Activated CD4-positive, alpha-beta T cell treated with anti-CD3 and anti-CD28 coated beads for 24 hours (primary cell): ENCODE data around the gene ZNF492.

Experiments used
- DNase-seq, 2 donors: peaks; one replicate each; pipeline ENCODE4 v3.0.0-alpha.2; 2020; ENCODE audit warnings: low read depth in 2 of 2

Gene ZNF492

DNA sequence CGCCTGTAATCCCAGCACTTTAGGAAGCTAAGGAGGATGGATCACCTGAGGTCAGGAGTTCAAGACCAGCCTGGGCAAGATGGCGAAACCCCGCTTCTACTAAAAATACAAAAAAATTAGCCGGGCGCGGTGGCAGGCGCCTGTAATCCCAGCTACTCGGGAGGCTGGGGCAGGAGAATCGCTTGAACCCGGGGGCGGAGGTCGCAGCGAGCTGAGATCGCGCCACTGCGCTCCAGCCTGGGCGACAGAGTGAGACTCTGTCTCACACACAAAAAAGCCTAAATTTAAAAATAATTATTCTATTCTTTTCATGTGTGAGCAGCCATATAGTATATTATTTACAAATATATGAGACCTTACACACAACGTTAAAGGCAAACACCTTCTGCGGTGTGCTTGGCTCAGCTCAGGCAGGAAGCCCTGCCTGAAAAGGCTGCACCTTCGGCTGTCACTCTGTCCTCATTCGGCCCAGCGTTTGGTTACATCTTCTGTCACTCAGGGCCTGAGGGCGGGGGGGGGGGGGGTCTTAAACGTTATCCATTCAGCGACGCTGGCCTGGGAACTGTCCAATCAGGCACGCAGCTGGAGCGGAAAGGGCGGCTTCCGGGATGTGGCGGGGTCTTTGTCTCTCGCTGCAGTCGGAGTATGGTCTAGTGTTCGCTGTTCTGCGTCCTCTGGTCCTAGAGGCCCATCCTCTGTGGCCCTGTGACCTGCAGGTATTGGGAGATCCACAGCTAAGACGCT lies at the start of gene ZNF492:
ZNF492 (plus strand) TSS at position 619 of the 744 bp plus-strand sequence. CDS start 19,076 bp downstream, outside the sequence.
- DNase-seq = peak; percentile 62 to 69

DNA sequence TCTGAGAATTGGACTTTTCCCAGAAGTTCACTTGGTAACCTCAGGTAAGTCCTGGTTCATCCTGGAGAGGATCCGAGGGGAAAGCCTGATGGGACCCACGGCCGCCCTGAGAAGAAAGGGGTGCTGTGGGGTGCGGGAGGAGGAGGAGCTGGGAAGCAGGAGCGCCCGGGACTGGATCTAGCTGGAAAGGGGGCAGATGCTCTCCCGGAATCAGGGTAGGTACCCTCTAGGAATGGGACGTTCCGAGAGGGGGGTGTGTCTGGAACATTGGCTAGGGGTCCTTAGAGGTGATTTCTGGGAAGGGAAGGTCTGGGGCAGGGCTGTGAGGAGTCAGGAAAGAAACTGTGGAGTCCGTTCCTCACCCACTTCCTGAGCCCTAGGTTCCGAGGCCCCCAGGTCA lies 38.7 kb upstream of the ZNF492 start:
- no peak for DNase-seq

- no peak for DNase-seq
These were observed 38.2 kb upstream of the ZNF492 start for GRCh38 chr19:22595918-22596341.

- DNase-seq = no peak
These were observed 33.2 kb upstream of the ZNF492 start for GRCh38 chr19:22600690-22601648.

- no peak for DNase-seq
These were observed 32.1 kb upstream of the ZNF492 start for GRCh38 chr19:22601906-22602630.

- no peak for DNase-seq
These were observed 31.4 kb upstream of the ZNF492 start for GRCh38 chr19:22602631-22603272.

DNA sequence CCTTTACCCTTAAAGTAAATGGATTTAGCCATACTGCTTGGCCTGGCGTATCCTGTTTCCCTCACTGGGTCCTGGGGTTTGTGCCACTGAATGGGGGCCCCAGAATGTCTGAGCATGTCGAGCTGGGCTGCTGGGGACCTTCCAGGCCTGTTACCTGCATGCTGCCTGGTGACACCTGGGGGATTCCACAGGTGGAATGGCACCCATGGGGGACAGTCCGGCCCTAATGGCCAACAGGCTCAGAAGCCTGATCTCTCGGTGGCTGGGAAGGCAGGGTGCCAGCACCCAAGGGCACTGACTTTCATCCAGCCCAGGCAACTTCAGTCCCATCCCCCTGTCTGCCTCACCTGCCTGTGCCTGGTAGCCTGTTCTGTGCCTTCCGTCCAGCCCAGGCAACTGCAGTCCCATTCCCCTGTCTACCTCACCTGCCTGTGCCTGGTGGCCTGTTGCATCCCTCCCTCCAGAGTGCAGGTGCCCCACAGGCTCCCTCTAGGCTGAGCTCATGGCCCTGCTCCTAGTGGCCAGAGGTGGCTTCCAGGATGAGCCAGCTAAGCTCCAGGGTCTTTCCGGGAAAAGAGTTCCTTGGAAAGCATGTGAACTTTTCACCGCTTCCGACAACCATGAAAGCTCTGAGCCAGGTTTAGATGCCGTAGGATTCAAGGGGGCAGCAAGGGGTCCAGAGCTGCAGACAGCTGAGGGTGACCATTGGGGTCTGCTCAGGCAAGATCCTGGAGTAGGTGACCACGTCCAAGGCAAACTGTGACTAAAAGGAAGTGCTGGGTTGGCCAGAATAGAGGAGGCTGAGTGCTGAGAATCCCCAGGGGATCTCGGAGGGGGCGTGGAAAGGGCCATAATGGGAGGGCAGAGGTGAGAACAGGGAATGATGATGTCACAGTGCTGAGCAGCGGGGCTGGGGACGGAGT lies 30.3 kb upstream of the ZNF492 start:
- no peak for DNase-seq

- DNase-seq = no peak
These were observed 29.4 kb upstream of the ZNF492 start for GRCh38 chr19:22604571-22605274.

DNA sequence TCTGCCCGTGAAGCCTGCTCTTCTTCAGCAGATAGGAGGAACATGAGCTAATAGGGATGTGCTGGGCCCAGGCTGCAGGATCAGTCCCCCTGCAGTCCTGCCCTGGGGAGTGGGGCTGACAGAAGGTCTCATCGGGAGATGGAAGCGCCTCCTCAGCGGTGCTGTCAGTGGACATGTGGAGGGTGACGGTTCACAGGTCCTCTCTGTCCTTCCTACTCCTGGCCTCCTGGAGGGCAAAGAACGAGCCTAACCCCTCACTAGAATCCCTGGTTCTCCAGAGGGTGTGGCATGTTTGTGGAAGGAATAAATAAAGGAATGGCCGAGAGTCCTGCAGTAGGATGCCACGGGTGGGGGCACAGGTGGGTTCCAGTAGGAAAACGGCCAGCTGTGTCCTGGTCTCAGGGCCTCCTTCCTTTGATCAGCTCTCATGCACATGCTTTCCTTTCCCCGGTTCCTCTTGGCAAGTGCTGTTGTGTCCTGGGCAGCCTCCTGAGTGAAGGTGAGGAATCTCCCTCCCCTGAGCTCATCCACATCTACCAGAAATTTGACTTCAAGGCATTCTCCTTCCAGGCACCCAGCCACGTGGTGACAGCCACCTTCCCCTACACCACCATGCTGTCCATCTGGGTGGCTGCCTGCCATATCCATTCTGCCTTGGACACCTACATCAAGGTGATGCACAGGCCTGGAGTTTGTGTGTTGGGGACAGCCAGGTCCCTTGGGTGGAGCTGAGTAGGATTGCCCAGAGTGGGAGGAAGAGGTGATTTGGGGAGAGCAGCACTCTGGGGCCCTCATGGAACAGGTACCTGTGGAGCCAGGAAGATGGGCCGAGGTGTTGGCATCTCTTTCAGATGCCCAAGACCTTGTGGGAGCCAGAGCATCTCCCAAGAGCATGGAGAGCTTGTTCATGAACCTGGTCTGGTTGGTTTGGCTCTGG lies 28.6 kb upstream of the ZNF492 start:
- no peak for DNase-seq

DNA sequence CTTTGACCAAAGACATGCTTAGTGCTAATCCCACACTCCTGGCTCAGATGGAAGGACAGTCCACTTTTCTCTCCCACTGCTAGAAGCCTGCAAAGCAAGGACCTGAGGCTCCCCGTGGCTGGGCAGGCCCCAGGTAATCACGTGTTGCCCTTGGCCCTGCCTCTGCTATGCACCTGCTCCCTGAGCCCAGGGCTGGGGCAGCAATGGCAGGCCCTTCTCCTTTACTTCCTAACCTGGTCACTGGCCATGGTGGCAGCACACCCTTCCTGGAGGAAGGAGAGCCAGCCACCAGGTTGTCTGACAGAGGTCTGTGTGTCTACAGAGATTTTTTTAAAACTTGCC lies 27.9 kb upstream of the ZNF492 start:
- DNase-seq = no peak

GRCh38 chr19:22606954-22607652 lies 27.0 kb upstream of the ZNF492 start:
- no peak for DNase-seq

GRCh38 chr19:22607653-22608430 lies 26.3 kb upstream of the ZNF492 start:
- DNase-seq = no peak

DNA sequence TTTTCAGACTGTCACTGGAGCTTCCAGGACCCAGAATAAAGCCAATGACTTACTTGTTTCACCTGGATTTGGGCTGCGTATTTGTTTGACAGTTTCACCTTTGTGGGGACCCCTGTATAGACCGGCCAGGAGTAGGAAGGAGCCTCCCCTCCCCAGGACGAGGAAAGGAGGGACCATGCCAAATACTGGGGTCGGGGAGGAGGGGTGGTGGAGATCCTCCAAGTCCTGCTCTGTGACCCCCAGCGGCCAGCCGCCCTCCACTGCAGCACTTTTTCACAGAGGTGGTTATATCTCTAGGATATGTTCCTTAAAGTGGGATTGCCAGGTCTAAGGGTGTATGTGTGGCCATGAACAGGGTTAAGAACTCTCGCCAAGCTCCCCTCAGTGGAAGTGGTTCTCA lies 25.7 kb upstream of the ZNF492 start:
- no peak for DNase-seq

- no peak for DNase-seq
These were observed 24.5 kb upstream of the ZNF492 start for GRCh38 chr19:22609630-22610029.

GRCh38 chr19:22610121-22610520 lies 24.0 kb upstream of the ZNF492 start:
- DNase-seq = no peak

GRCh38 chr19:22612316-22612715 lies 21.8 kb upstream of the ZNF492 start:
- DNase-seq = no peak

GRCh38 chr19:22616659-22617058 lies 17.5 kb upstream of the ZNF492 start:
- DNase-seq = no peak
